GM19035 (cell line): Measurements from ENCODE around the gene C1QTNF8.

Experiments used
- ATAC-seq: cut with Tn5 transposase; IDR thresholded peaks from one replicate; pipeline ENCODE4 v1.9.1; 2021; ENCODE audit not compliant: unreplicated experiment

Gene C1QTNF8

DNA sequence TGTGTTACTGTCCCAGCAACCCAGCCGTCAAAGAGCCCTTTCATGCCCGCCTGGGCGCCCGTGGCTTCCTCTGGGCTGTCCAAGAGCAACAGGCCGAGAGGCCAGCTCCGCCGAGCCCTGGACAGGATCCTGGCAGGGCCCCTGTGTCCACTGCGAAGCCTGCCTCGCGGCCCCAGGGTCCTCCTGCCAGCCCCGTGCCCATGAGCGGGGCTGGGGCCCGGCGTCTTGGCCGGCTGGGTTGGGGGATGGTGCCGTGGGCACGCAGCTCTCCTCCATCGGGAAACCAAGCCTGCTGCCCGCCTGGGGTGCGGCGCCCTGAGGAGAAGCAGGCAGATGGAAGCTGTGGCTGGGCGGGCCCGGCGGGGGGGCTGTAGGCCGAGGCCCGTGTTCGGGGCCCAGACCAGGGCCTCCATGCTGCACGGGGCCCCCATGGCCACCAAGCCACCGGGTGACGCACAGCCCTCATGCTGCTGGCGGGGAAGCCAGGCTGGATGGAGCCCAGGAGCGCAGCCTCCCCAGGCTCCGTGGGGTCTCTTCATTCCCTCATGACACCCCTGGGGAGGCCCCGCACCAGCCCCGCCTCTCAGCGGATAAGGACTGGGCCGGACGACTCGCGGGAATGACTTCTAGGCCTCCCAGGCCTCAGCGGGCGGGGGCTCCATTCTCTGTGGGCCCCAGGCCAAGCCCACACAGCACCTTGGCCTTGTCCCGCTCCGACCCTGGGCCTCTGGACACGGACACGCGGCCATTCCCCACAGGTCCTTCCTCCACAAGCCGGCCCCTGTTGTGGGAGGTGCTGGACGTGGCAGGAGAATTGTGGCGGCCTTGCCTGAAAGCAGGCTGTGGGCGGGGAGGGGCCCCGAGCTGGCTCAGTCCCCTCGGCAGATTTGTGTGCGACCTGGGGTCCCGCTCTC is at the start of gene C1QTNF8:
C1QTNF8 (minus strand) TSS at position 76 of the 914 bp plus-strand sequence. CDS start 1,322 bp downstream, outside the sequence.
- ATAC-seq = no peak

GRCh38 chr16:1145383-1146100 is 49.5 kb upstream of the C1QTNF8 start:
- no peak for ATAC-seq

- no peak for ATAC-seq
Observed at GRCh38 chr16:1144476-1145382, 48.7 kb upstream of the C1QTNF8 start.

GRCh38 chr16:1143761-1144450 is 47.9 kb upstream of the C1QTNF8 start:
- no peak for ATAC-seq

DNA sequence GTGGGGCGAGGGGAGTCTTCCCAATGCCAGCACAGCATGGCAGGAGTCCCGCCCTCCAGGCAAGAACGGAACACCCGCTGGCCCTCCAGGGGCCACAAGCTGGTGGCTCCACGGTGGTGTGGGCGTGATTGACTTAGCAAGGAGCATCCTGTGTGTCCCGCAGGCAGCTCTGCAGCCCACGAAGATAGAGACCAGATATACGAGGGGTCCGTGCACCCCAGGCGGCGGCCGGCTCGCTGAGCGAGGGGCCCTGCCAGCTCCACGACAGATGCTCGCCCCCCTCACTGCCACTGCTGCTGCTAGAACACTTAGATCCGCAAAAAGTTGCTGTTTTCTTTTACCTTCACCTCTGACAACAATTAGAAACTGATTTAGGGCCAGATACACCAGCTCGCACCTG is 46.9 kb upstream of the C1QTNF8 start:
- ATAC-seq = no peak

GRCh38 chr16:1141716-1142115 is 45.7 kb upstream of the C1QTNF8 start:
- no peak for ATAC-seq

GRCh38 chr16:1141191-1141590 is 45.1 kb upstream of the C1QTNF8 start:
- no peak for ATAC-seq

DNA sequence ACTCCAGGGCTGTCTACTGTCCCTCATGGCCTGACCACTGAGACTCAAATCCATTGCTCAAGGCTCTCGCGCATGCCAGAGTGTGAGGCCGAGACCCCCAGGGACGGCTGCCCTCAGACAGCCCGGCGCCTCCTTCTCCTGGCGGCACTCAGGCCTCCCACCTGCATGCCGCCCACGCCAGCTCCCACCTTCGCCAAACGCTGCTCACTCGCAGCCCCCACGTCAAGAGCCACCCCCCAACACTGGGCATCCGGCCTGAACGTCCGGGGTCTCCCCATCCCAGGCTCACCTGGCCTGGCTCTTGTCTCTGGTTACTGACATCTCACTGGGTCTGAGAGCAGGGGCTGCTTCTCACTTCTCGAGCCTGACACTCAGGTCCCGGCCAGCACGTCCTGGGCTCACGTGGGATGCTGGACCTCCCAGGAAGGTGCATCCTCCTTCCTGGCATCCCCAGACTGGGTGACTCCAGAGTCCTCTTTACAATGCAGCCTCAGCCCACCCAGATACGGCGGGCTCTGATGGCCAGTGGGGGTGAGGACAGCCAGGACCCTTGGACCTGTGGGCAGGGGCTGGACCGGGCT is 44.6 kb upstream of the C1QTNF8 start:
- no peak for ATAC-seq

GRCh38 chr16:1137604-1138003 is 41.6 kb upstream of the C1QTNF8 start:
- no peak for ATAC-seq

DNA sequence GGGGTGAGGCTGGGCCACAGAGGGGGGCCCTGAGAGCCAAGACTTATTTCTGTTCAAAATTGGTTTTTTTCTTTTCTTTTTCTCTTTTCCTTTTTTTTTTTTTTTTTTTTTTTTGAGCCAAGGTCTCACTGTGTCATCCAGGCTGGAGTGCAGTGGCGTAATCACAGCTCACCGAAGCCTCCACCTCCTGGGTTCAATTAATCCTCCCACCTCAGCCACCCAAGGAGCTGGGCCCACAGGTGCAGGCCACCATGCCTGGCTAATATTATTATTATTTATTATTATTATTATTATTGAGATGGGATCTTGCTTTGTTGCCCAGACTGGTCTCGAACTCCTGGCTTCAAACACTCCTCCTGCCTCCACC is 39.4 kb upstream of the C1QTNF8 start:
- no peak for ATAC-seq

DNA sequence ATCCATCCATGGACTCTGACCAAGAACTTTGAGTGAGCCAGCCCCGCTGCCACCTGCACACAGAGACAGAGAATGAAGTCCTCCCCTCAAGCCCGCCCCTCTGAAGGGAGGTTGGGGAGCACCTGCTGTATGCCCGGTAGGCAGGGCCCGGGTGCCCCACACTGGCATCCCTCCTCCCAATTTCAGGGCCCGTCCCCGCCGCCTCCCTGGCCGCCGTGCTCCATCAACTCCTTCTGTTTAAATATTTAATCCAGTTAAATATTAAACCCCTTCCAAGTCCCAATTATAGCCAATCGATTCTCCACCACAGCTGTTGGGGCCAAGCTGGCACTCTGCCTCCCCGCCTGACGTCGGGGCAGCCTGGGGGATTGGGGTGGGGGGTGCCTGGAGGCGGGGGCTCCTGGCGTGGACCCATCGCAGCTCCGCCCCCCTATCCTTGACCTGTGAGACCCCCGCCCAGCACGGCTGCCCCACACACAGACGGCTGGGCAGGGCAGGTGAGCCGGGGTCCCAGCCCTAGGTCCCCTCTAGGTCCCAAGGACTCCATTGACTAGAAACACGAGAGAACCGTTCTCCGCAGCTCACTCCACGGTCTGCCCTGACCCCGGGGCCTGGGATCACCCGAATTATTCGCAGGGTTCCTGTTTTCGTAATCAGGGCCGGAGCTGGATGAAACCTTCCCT is 38.9 kb upstream of the C1QTNF8 start:
- no peak for ATAC-seq

GRCh38 chr16:1133810-1134520 is 37.9 kb upstream of the C1QTNF8 start:
- ATAC-seq = no peak

DNA sequence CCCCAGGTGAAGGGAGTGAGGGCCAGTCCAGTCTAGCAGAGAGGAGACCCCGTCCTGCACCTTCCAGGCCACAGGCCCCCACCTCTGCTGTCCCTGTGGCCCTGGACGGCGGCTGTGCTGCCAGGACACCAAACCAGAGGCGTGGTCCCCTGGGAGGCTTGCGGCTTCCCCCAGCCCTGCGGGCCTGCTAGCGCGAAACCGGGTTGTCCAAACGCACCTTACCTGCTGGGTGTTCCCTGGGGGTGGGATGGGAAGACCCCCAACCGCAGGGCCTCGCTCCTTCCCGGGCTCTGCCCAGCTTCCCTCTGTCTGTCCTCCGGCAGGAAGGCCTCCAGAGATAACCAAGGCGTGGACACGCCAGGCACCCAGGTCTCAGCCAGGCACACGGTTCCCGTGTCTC is 37.2 kb upstream of the C1QTNF8 start:
- ATAC-seq = no peak

GRCh38 chr16:1132431-1132830 is 36.4 kb upstream of the C1QTNF8 start:
- no peak for ATAC-seq

- no peak for ATAC-seq
Observed at GRCh38 chr16:1131378-1131994, 35.4 kb upstream of the C1QTNF8 start.

DNA sequence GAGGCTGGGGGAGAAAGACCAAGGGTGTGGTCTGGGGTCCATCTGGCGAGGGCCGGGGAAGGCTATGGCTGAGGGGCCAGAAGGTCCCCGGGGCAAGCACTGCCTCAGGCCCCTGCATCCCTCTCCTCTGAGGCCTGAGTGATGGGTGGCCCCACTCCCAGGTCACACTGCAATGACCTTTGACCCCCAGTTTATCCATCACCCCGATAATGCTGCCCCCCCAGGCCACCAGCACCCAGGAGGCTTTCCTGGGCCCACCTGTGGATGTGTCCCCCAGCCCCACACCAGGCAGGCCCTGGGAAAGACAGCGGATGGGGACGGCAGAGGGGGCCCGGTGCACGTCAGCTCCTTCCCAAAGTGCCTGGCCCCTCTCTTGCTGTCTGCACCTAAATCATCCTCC is 34.3 kb upstream of the C1QTNF8 start:
- ATAC-seq = no peak

DNA sequence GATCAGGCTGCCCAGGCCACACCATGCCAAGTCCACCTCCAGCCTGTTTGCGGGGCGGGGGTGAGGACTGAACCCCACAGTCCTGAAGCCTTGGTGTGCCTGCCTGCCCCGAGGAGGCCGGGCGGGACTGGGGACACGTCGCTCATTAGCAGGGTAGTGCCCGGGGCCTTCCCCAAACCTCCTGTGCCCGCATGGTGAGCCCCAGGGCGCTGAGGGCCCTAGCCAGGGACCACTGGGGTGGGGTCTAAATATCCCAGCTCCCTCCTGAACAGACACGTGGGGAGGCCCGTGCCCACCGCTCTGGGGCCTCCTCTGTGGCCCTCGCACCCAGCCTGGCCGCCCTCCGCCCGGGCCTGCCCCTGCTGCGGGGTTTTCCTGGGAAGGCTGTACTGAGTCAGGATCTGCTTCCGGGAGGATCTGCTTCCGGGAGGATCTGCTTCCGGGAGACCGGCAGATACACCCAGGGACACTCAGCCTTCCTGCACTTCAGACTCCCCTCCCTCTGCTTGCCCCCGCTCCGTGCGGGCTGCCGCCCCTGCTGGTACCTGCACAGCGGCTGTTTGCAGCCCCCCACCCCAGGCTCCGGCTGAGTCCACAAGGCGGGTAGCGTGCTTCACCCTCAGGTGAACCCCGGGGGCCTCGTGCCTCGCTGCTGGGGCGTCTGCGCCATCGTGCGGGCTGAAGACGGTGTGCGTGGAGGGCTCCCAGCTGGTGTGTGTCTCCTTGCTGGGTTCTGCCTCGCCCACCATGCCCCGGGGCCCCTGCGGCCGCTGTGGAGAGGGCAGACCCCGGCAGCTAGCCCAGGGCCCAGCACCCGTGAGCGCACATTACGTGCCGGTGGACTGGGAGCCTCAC is 33.3 kb upstream of the C1QTNF8 start:
- no peak for ATAC-seq
